Measurements from ENCODE around the gene ADAMTS15.

ADAMTS15 gene

GRCh38 chr11:130448416-130449309 lies at the start of gene ADAMTS15:
Gene ADAMTS15 (plus strand): TSS chr11:130448645. CDS start chr11:130448974, 329 bp downstream.
- DNase-seq (ENCODE audit: low read depth), result peak; percentile 87

GRCh38 chr11:130399196-130399595 lies 49.2 kb upstream of the ADAMTS15 start:
- no peak for DNase-seq (ENCODE audit: low read depth)

GRCh38 chr11:130400781-130401483 lies 47.5 kb upstream of the ADAMTS15 start:
- peak; percentile 92 for DNase-seq (ENCODE audit: low read depth)

GRCh38 chr11:130402570-130402969 lies 45.9 kb upstream of the ADAMTS15 start:
- no peak for DNase-seq (ENCODE audit: low read depth)

- DNase-seq (ENCODE audit: low read depth), result peak; percentile 86
Measured at GRCh38 chr11:130403271-130403804, 45.1 kb upstream of the ADAMTS15 start.

- no peak for DNase-seq (ENCODE audit: low read depth)
Measured at GRCh38 chr11:130403967-130404366, 44.5 kb upstream of the ADAMTS15 start.

- DNase-seq (ENCODE audit: low read depth), result no peak
Measured at GRCh38 chr11:130404727-130405126, 43.7 kb upstream of the ADAMTS15 start.

GRCh38 chr11:130405428-130405827 lies 43.0 kb upstream of the ADAMTS15 start:
- no peak for DNase-seq (ENCODE audit: low read depth)

- DNase-seq (ENCODE audit: low read depth), result peak; percentile 64
Measured at GRCh38 chr11:130407978-130408377, 40.5 kb upstream of the ADAMTS15 start.

- no peak for DNase-seq (ENCODE audit: low read depth)
Measured at GRCh38 chr11:130408401-130408890, 40.0 kb upstream of the ADAMTS15 start.

- no peak for DNase-seq (ENCODE audit: low read depth)
Measured at GRCh38 chr11:130408901-130409300, 39.5 kb upstream of the ADAMTS15 start.

- no peak for DNase-seq (ENCODE audit: low read depth)
Measured at GRCh38 chr11:130409594-130410388, 38.7 kb upstream of the ADAMTS15 start.

GRCh38 chr11:130411223-130411622 lies 37.2 kb upstream of the ADAMTS15 start:
- DNase-seq (ENCODE audit: low read depth), result no peak

- DNase-seq (ENCODE audit: low read depth), result peak; percentile 88
Measured at GRCh38 chr11:130413405-130414106, 34.9 kb upstream of the ADAMTS15 start.

GRCh38 chr11:130414107-130415080 lies 34.1 kb upstream of the ADAMTS15 start:
- no peak for DNase-seq (ENCODE audit: low read depth)

GRCh38 chr11:130415731-130416529 lies 32.5 kb upstream of the ADAMTS15 start:
- no peak for DNase-seq (ENCODE audit: low read depth)

GRCh38 chr11:130416530-130416882 lies 31.9 kb upstream of the ADAMTS15 start:
- no peak for DNase-seq (ENCODE audit: low read depth)

- no peak for DNase-seq (ENCODE audit: low read depth)
Measured at GRCh38 chr11:130416906-130417305, 31.5 kb upstream of the ADAMTS15 start.

GRCh38 chr11:130418210-130418609 lies 30.2 kb upstream of the ADAMTS15 start:
- no peak for DNase-seq (ENCODE audit: low read depth)
